ENCODE measurements around the gene ANXA10.
"Not testable (repeated sequence)": the region's sequence is repeated elsewhere in the genome, so short reads cannot be mapped to it uniquely, and the experiment has no call there.

ANXA10 gene

DNA sequence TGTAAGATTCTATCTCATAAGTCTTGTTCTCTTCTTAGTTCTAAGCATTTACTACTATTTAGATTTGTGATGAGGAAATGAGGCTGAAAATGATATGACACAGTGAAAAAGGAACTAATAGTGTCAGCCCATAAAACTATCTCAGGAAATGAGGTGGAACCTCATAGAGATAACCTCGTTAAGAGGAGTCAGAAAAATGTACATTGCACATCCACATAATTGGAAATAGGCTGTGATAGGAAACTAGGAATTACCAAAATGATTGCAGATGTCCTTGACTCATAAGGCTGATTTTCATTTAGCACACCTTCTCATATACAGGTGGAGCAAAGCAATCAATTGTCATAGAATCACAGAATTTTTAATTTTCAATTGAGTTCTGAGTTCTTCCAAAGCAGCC lies 26.8 kb downstream of the ANXA10 start:
- DNase-seq: no peak

DNA sequence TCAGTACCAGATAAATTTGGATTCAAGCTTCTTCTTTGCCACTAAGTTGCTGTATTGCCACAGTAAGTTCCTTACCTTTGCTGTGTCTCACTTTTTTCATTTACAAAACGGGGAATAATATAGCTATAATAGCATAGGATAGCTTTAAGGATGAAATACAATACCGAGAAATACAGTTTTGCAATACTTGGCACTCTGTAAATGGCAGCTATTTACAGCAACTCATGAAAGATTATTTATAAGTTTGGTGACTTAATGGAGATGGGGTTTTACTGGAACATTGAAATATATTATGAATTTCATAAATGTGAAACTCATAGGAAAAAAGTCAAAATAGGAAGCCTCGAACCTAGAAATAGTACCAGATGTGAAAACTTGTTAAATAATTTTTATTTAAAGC lies 27.6 kb downstream of the ANXA10 start:
- DNase-seq: no peak

GRCh38 chr4:168120811-168121210 lies 28.5 kb downstream of the ANXA10 start:
- no peak for DNase-seq

- peak; percentile 86 for DNase-seq
Measured at GRCh38 chr4:168124008-168124641, 31.8 kb downstream of the ANXA10 start.

GRCh38 chr4:168126952-168127351 lies 34.6 kb downstream of the ANXA10 start:
- no peak for DNase-seq

DNA sequence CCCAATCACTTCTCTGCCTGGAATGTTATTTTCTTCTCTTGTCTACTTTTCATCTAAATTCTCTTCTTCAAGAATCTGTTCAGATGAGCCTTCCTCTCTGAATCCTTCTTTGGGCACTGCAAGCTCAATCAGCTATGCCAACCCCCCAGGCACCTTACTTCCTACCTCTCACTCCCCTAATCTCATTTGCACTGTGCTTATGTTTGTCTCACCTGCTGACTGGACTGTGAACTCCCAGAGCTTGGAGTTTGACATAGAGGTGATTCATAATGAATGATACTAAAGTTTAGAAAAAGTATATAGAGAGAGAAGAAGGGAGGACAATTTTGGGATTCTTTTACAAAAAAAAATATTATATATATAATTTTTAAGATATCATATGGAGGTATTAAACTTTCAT lies 36.3 kb downstream of the ANXA10 start:
- DNase-seq: no peak

- no peak for DNase-seq
Measured at GRCh38 chr4:168129046-168129772, 36.9 kb downstream of the ANXA10 start.

DNA sequence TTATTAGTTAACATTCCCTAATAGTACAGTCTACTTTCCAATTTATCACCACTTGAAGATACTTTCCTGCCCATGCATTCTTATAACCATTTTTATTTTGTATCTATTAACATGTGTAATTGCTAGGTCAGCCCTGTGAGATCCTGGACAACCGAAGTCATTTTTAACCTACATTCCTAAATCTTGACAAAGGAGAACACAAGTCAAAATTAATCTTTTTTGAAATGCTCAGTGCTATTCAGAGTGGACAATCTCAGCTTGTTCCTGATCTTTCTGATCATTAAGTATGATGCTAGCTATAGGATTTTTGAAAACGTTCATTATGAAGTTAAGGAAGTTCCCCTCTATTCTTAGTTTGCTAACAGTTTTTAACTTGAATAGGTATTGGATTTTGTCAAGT lies 37.5 kb downstream of the ANXA10 start:
- no peak for DNase-seq

GRCh38 chr4:168131196-168131595 lies 38.9 kb downstream of the ANXA10 start:
- DNase-seq: peak; percentile 76

DNA sequence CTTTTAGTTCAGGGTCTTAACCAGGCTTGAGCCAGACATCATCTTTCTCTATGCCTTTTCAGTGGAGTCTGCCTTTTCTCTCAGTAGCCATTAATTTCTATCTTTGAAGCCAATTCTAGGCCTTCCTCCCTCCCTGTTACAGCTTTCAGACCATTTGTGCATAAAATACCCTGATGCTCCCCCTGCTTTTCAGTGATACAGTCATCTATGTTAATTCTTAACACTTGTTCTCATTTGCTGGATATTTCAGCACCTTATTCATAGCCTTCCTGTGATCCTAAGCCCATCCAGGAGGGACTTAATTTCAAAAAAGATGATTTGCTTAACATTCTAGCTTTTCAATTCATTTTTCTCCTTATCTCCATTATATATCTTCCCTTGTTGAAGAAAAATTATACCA lies 42.3 kb downstream of the ANXA10 start:
- no peak for DNase-seq

- not testable (repeated sequence) for DNase-seq
Measured at GRCh38 chr4:168135860-168136259, 43.5 kb downstream of the ANXA10 start.

DNA sequence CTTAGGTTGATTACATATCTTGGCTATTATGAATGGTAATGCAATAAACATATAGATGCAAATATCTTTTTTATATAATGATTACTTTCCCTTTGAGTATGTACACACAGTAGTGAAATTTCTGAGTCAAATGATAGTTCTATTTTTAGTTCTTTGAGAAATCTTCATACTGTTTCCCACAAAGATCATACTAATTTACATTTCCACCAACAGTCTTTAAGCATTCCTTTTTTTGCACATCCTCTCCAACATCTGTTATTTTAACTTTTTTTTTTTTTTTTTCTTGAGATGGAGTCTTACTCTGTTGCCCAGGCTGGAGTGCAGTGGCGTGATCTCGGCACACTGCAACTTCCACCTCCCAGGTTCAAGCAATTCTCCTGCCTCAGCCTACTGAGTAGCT lies 45.4 kb downstream of the ANXA10 start:
- peak; percentile 72 for DNase-seq

GRCh38 chr4:168138143-168138542 lies 45.8 kb downstream of the ANXA10 start:
- DNase-seq: peak; percentile 92

DNA sequence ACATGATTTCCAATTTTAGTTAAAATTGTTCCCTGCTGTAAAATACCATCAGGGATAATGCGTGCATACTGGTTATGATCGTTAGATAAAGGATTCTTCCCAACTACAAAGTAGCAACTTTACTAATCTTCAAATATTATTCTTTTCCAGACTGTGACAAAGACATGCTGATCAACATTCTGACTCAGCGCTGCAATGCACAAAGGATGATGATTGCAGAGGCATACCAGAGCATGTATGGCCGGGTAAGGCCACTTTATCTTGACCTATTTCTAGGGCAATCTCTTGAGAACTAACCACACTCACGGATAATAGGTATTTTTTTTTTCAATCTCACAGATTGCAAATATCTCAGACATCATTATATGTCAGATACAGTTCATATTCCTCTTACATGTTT lies 47.0 kb downstream of the ANXA10 start:
- peak; percentile 72 for DNase-seq

GRCh38 chr4:168141733-168142132 lies 49.4 kb downstream of the ANXA10 start:
- DNase-seq: no peak

- DNase-seq: no peak
Measured at GRCh38 chr4:168143601-168144000, 51.3 kb downstream of the ANXA10 start.

DNA sequence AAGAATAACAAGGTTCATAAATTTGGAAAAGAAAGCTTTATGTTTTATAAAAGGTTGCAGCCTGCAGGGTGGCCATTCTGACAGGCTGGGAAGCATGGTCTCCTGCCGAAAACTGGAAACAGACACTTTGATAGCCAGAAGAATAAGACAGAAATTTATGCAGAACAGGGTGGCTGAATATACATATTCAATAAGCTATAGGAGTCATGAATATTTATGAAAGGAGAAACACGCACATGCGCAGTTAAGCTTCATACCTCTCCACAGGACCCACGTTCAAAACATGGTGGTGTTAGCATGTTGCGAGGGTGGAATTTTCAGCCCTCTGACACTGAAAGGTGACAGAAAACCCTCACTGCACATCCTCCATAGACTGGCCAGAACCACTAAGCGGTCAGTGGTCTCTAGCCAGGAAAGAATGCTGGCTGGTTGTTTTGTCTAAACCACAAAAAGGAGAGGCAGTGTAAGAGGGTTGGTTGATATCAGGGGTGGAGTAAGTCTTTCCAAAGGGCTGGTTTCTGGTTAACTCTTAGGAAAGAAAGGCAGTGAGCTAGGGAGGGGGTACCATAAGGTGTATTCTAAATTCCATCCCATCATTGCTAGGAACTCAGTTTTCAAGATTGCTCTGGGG lies 58.2 kb downstream of the ANXA10 start:
- DNase-seq: no peak

DNA sequence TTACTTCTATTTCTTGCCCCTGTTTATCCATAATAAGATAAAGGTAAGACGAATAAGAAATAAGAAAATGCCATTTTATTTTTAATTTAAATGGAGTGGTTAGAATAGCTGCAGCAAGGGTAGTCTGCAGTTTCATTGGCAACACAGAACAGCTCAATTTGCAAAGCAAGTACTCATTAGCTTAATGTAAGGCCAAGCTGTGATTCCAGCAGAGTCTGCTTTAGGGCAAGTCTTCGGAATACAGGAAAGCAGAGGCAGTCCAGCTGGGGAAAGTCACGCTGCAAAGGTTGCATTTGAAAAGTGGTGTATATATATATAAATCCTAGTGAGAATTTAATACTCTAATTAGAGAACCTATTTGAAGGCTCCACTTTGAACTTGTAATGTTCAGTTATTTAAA lies 59.0 kb downstream of the ANXA10 start:
- DNase-seq: no peak

DNA sequence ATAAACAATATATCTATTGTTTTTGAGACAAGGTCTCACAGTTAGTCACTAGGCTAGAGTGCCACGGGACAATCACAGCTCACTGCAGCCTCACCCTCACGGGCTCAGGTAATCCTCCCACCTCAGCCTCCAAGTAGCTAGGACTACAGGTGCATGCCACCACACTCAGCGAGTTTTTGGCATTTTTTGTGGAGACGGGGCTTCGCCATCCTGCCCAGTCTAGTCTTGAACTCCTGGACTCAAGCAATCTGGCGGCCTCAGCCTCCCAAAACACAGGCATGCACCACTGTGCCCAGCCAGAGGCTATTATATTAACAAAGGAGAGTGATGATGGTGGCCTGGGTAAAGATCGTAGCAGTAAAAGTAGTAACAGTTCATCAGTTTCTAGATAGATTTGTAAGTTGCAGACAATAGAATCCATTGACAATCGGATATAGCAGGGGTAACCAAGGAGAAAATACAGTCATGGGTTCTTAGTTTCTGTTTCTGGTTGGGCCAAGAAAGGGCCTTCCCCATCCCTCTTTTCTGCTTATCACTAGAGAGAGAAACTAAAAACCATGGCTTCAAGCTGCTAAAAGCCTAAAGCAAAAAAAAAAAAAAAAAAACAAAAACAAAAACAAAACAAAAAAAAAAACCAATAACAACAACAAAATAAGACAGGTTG lies 60.6 kb downstream of the ANXA10 start:
- DNase-seq: no peak

- peak; percentile 82 for DNase-seq
Measured at GRCh38 chr4:168153596-168154440, 61.5 kb downstream of the ANXA10 start.

- no peak for DNase-seq
Measured at GRCh38 chr4:168154546-168155277, 62.4 kb downstream of the ANXA10 start.

- peak; percentile 44 for DNase-seq
Measured at GRCh38 chr4:168162604-168163003, 70.3 kb downstream of the ANXA10 start.

Data from fibroblast of skin of scalp (primary cell).